ENCODE data around the gene CPNE4. TPM values are rescaled to one million over a fixed set of nuclear protein-coding genes. Genes with fewer than 3 reads are reported as not detected.

The CPNE4 gene
- total RNA-seq, 2 donors from 2014 or later, result 0.31 to 28.0 TPM

DNA sequence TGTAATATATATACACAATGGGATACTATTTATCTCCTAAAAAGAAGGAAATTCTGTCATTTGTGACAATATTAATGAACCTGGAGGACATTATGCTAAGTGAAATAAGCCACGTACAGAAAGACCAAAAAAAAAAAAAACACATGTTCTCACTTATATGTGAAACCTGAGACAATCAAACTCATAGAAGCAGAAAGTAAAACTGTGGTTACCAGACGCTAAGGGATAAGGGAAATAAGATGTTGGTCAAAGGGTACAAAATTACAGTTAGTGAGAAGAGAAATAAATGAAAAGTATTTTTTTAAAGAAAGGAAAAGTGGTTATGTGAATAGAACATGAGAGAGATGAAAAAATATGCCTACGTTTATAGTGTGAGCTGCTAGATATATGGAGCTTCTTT, 101.1 kb downstream of the CPNE4 start:
- no peaks in the 10 kb centered on the region for H3K4me1 ChIP-seq
- peaks cover 0 to 10% of the 10 kb centered on the region in 2 donors for H3K9me3 ChIP-seq
- H3K4me3 ChIP-seq, result no peak overlapping the region
- no peak for DNase-seq (ENCODE audit: low spot score)
- H3K27me3 ChIP-seq, result no peaks in the 10 kb centered on the region
- H3K27ac ChIP-seq, result no peak overlapping the region
- H3K36me3 ChIP-seq, result no peaks in the 10 kb centered on the region
- TF ChIP-seq, protein P1, sequence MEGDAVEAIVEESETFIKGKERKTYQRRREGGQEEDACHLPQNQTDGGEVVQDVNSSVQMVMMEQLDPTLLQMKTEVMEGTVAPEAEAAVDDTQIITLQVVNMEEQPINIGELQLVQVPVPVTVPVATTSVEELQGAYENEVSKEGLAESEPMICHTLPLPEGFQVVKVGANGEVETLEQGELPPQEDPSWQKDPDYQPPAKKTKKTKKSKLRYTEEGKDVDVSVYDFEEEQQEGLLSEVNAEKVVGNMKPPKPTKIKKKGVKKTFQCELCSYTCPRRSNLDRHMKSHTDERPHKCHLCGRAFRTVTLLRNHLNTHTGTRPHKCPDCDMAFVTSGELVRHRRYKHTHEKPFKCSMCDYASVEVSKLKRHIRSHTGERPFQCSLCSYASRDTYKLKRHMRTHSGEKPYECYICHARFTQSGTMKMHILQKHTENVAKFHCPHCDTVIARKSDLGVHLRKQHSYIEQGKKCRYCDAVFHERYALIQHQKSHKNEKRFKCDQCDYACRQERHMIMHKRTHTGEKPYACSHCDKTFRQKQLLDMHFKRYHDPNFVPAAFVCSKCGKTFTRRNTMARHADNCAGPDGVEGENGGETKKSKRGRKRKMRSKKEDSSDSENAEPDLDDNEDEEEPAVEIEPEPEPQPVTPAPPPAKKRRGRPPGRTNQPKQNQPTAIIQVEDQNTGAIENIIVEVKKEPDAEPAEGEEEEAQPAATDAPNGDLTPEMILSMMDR (IDR thresholded peaks at IDR 0.05), result no peak

- Histone ChIP-seq H3K4me3 (no peak overlapping the region), H3K27me3 (no peaks in the 10 kb centered on the region), H3K9me3 (no peaks in the 10 kb centered on the region), H3K27ac (no peak overlapping the region), H3K36me3 (no peaks in the 10 kb centered on the region), H3K4me1 (no peaks in the 10 kb centered on the region)
- TF ChIP-seq, protein P1 (IDR thresholded peaks at IDR 0.05), result no peak
- DNase-seq (ENCODE audit: low spot score), result no peak
These were observed 106.2 kb downstream of the CPNE4 start for GRCh38 chr3:131928593-131928992.

GRCh38 chr3:131925571-131925970, 109.2 kb downstream of the CPNE4 start:
- no peaks in the 10 kb centered on the region for H3K4me1 ChIP-seq

DNA sequence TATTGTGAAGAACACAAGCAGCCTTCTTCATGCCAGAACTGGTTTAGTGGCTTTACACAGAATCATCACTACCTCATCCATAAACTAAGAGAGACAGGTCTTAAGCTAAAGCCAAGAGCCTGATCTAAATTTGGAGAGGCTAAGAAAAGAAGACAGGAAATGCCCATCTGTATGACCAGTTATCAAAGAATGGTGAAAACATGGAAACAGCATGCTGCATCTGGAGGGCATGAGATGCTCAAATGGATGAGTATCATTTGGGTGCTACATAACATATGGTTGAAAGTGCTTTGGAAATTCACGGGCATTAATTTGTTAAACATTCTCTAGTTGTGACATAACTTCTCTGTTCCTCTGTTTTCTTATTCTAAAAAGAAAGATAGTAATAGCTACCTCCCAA, 112.5 kb downstream of the CPNE4 start:
- TF ChIP-seq, protein P1 (IDR thresholded peaks at IDR 0.05), result no peak
- Histone ChIP-seq H3K27ac (no peak overlapping the region), H3K36me3 (no peaks in the 10 kb centered on the region), H3K27me3 (no peaks in the 10 kb centered on the region), H3K4me1 (no peaks in the 10 kb centered on the region), H3K9me3 (no peaks in the 10 kb centered on the region), H3K4me3 (no peak overlapping the region)
- no peak for DNase-seq (ENCODE audit: low spot score)

More at GRCh38 chr3:131925571-131925970, 109.2 kb downstream of the CPNE4 start:
- H3K9me3 ChIP-seq, result no peaks in the 10 kb centered on the region
- TF ChIP-seq, protein P1 (IDR thresholded peaks at IDR 0.05), result no peak
- no peak for DNase-seq (ENCODE audit: low spot score)
- no peak overlapping the region for H3K4me3 ChIP-seq
- H3K27me3 ChIP-seq, result no peaks in the 10 kb centered on the region
- no peaks in the 10 kb centered on the region for H3K36me3 ChIP-seq
- H3K27ac ChIP-seq, result no peak overlapping the region

DNA sequence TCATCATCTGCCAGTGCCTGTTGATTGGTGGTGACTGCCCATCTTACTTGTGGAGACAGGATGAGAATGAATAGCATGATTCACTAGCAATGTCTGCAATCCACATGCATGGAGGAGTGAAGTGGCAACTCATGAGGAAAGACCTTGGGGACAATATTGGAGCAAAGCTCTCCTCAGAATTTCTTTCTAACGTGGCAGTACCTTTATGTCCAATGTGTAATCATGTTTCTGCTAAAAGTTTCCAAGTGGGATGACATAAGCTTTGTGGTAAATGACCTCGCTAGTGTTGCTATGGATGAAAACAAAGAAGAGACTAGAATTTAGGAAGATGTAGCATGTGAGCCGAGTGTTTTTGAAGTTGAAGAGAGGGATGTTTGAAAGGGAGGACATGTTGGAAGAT, 117.8 kb downstream of the CPNE4 start:
- no peak overlapping the region for H3K4me3 ChIP-seq
- TF ChIP-seq, protein P1 (IDR thresholded peaks at IDR 0.05), result no peak
- H3K9me3 ChIP-seq, result no peaks in the 10 kb centered on the region
- DNase-seq (ENCODE audit: low spot score), result no peak
- H3K27ac ChIP-seq, result no peak overlapping the region
- H3K36me3 ChIP-seq, result no peaks in the 10 kb centered on the region
- H3K27me3 ChIP-seq, result no peaks in the 10 kb centered on the region
- no peaks in the 10 kb centered on the region for H3K4me1 ChIP-seq

DNA sequence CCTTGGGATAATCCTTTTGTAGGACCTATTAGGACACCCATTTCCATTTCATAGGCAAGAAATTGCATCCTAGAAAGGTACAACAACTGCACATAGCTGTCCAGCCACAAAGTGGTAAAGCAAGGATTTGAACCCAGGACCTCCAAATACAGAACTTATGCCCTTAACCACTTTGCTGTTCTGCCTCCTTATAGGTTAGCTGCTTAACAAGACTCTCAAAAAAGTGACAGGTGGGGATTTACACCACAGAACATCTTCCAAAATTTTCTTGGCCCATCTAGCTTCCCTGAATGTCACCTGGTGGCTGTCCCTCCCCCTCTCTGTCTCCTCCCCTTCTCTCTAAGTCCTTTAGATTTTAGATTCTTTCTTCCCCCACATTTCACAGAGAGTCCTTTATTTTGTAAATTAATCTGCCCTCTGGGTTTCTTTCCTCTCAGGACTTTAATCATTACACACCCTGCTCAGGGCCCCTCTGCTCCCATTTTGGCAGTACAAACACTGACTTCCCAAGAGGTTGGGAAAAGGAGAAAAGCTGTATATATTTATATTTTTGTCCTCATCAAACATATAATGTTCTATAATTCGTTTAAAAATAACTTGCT, 120.6 kb downstream of the CPNE4 start:
- DNase-seq (ENCODE audit: low spot score), result no peak
- H3K27me3 ChIP-seq, result no peaks in the 10 kb centered on the region
- TF ChIP-seq, protein P1 (IDR thresholded peaks at IDR 0.05), result no peak
- no peaks in the 10 kb centered on the region for H3K9me3 ChIP-seq
- H3K4me3 ChIP-seq, result no peak overlapping the region
- no peaks in the 10 kb centered on the region for H3K36me3 ChIP-seq
- H3K4me1 ChIP-seq, result no peaks in the 10 kb centered on the region
- H3K27ac ChIP-seq, result no peak overlapping the region
